GM12878 (cell line): Measurements from ENCODE around the gene DCUN1D3.

Experiments used
- CEBPB ChIP-seq, 2 experiments: fragments of 150-350 bp in 1 of 2; IDR thresholded peaks; 2 replicates each; pipeline ENCODE4 v1.6.1; 2012 to 2014; ENCODE audit warnings: low read depth in 2 of 2, low read length in 2 of 2, borderline replicate concordance in 1 of 2, inconsistent platforms in 1 of 2
- CHD2 ChIP-seq: IDR thresholded peaks from 2 replicates; pipeline ENCODE4 v1.6.1; 2011; ENCODE audit warnings: low read depth, low read length, improper control_type of control experiment, borderline replicate concordance
- CTCF ChIP-seq, 3 experiments: IDR thresholded peaks in 2 of 3; conservative IDR thresholded peaks in 1 of 3; 2 replicates each; pipeline ENCODE4 v1.5.1; 2011; ENCODE audit warnings: low read depth in 3 of 3, low read length in 3 of 3, mild to moderate bottlenecking in 3 of 3, control low read depth in 2 of 3, moderate library complexity in 2 of 3, inconsistent platforms in 1 of 3, mixed read lengths in 1 of 3; ENCODE audit not compliant: control insufficient read depth in 2 of 3, insufficient read depth in 1 of 3; ENCODE audit errors: extremely low read depth in 1 of 3
- EZH2 ChIP-seq: IDR thresholded peaks from 2 replicates; pipeline ENCODE4 v1.6.1; 2012; ENCODE audit warnings: low read depth, mild to moderate bottlenecking, control low read depth, inconsistent platforms, low read length, borderline replicate concordance; ENCODE audit not compliant: control insufficient read depth
- KDM1A ChIP-seq: fragments of 200-600 bp; sonication (generic); IDR thresholded peaks from 2 replicates; pipeline ENCODE4 v1.6.1; 2016; ENCODE audit warnings: borderline replicate concordance
- POLR2AphosphoS5 ChIP-seq: IDR thresholded peaks from 2 replicates; pipeline ENCODE4 v1.6.1; 2011; ENCODE audit warnings: mild to moderate bottlenecking, low read length, inconsistent platforms
- TARDBP ChIP-seq: IDR thresholded peaks from 2 replicates; pipeline ENCODE4 v1.6.1; 2016; ENCODE audit warnings: borderline replicate concordance

DNA sequence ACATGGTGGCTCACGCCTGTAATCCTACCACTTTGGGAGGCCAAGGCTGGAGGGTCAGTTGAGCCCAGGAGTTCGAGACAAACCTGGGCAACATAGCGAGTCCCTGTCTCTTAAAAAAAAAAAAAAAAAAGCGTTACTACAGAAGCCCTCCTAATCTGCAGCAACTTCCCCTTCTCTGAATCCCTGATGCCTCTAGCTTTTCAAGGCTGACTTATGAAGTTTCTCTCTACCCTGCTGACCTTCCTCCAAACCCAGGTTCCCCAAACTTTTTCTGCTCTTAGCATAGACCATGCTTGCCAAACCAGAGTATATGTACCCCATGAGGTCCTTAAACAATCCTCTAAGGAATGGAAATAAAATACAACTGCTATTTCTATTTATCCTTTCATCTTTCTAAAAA lies 16.8 kb upstream of the DCUN1D3 start:
- TF ChIP-seq CTCF (IDR thresholded peaks at IDR 0.05 in 2 of 3, conservative IDR thresholded peaks at IDR 0.05 in 1 of 3; ENCODE audit: control insufficient read depth in 2 of 3, extremely low read depth in 1 of 3, insufficient read depth in 1 of 3, low read depth in 3 of 3, low read length in 3 of 3) (no peak), CEBPB (IDR thresholded peaks at IDR 0.05; ENCODE audit: borderline replicate concordance in 1 of 2, low read depth in 2 of 2, low read length in 2 of 2) (no peak), EZH2 (no peak), CHD2 (no peak), POLR2AphosphoS5 (no peak), TARDBP (no peak), KDM1A (no peak)
